Gastrocnemius medialis (tissue), 4 donors: ENCODE measurements around the gene MACIR. TPM values are rescaled to one million over a fixed set of nuclear protein-coding genes. Genes with fewer than 3 reads are reported as not detected.

ENCODE experiments used
- total RNA-seq, 4 donors: library from RNA; depleted of rRNA; stranded (reverse); fragments of >200 nt; gene quantifications; one replicate each; pipeline versions ENCODE4 v1.1.0 to v1.2.3, GENCODE V29; 2016

Gene MACIR
- total RNA-seq, 4 donors from 2014 or later = 8.0 to 26.6 (median 21.7) TPM

Other genes with a start within 250 kb of the MACIR start
- 10 to 100 TPM in 1 of 4 donors, 1 to 10 TPM in 3; 4.6 to 11.2 (median 6.9) TPM for gene GIN1, start 138.6 kb upstream of the MACIR start, total RNA-seq
- gene PPIP5K2, start 138.5 kb upstream of the MACIR start, total RNA-seq = 1 to 10 TPM; 3.5 to 7.0 (median 4.4) TPM